ENCODE data around the gene FOXO3. TPM values are rescaled to one million over a fixed set of nuclear protein-coding genes. Genes with fewer than 3 reads are reported as not detected.

Gene FOXO3
- total RNA-seq, 1 donor from 2014 or later, result 16.8 TPM

DNA sequence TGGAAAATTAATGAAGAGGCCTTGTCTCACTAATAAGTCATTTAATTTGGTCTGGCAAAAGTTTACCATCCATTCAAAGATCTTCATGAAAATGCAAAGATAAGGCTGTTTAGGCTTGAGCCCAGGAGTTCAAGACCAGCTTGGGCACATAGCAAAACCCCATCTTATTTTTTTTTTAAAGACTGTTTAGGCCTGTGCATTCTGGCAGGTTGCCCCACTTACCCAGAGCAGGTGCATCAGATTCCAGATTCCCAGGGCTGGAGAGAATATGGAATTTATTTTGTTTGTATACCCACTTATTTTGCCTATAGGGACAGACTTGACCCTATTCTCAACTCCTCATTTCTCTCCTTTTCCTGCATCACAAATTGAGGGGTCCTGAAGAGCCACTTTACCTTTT, 5.7 kb downstream of the FOXO3 start:
- TF ChIP-seq, protein P1, sequence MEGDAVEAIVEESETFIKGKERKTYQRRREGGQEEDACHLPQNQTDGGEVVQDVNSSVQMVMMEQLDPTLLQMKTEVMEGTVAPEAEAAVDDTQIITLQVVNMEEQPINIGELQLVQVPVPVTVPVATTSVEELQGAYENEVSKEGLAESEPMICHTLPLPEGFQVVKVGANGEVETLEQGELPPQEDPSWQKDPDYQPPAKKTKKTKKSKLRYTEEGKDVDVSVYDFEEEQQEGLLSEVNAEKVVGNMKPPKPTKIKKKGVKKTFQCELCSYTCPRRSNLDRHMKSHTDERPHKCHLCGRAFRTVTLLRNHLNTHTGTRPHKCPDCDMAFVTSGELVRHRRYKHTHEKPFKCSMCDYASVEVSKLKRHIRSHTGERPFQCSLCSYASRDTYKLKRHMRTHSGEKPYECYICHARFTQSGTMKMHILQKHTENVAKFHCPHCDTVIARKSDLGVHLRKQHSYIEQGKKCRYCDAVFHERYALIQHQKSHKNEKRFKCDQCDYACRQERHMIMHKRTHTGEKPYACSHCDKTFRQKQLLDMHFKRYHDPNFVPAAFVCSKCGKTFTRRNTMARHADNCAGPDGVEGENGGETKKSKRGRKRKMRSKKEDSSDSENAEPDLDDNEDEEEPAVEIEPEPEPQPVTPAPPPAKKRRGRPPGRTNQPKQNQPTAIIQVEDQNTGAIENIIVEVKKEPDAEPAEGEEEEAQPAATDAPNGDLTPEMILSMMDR (conservative IDR thresholded peaks at IDR 0.05; ENCODE audit: low read depth, low read length), result no peak
- DNase-seq (ENCODE audit: low read depth), result no peak
- H3K4me3 ChIP-seq (ENCODE audit: low read depth, low read length), result no peak overlapping the region

DNA sequence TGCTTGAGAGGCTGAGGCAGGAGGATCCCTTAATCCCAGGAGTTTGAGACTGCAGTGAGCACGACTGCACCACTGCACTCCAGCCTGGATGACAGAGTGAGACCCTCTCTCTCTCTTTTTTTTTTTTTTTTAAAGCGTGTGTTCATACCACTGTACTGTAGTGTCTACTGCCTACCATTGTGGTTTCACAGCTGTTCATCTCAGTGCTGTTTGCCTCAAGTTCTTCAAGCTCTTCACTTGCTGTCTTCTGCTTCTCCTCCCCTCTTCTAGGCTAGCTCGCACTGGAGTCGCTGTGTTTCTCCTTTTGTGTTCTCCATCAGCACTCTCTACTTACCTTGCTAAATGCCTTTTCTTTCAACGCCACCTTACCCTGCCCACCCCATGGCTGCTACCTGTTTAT, 7.4 kb downstream of the FOXO3 start:
- no peak overlapping the region for H3K4me3 ChIP-seq (ENCODE audit: low read depth, low read length)
- TF ChIP-seq, protein P1 (conservative IDR thresholded peaks at IDR 0.05; ENCODE audit: low read depth, low read length), result no peak
- no peak for DNase-seq (ENCODE audit: low read depth)

DNA sequence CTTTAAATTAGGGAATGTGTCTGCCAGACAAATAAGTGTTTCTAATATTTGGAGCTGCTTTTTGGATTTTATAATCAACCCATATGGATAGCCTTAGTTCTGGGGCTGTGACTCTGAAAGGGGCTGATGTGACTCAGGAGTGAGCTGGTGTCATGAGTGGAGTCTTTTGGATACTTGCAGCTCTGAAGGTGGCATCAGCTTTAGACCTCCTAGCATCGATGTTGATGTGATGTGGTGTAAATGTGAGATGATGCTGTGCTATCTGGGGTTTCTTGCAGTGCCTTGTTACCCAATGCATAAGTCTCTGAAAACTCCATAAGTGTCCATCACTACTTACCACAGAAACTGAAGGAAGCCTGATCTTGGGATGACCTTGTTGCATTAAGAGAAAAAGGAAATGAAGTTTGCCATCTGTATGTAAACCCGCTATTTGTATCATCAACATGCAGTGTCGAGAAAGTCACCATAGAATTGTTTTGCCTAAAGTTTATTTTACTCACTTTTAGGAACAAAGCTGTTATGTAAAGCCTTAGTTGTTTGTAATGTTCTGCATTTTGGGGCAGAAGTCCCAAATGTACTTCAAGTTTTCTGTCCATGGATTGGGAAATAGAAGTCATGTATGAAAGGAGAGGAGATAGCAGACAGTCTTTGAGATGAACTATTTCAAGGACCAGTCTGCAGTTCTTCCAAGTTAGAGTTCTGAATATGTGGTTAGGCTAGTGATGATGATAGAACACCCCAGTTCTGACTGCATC, 8.0 kb downstream of the FOXO3 start:
- DNase-seq (ENCODE audit: low read depth), result no peak
- H3K4me3 ChIP-seq (ENCODE audit: low read depth, low read length), result no peak overlapping the region
- TF ChIP-seq, protein P1 (conservative IDR thresholded peaks at IDR 0.05; ENCODE audit: low read depth, low read length), result no peak

DNA sequence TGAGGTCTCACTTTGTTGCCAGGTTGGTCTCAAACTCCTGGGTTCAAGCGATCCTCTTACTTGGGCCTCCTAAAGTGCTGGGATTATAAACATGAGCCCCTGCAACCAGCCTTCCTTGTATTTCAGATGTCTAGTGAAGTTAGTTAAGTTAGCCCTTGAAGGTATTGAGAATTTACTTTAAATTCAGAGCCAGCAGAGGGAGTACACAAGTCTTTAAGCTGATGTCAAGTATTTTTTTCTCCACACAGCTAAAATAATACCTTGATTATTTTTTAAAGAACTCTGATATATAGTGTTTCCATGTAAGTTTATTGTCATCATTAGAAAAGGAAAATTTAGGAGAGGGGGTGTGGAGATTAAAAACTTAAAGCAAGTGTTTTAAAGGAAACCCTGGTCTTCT, 9.8 kb downstream of the FOXO3 start:
- H3K4me3 ChIP-seq (ENCODE audit: low read depth, low read length), result no peak overlapping the region
- DNase-seq (ENCODE audit: low read depth), result no peak
- TF ChIP-seq, protein P1 (conservative IDR thresholded peaks at IDR 0.05; ENCODE audit: low read depth, low read length), result peak; percentile 27

DNA sequence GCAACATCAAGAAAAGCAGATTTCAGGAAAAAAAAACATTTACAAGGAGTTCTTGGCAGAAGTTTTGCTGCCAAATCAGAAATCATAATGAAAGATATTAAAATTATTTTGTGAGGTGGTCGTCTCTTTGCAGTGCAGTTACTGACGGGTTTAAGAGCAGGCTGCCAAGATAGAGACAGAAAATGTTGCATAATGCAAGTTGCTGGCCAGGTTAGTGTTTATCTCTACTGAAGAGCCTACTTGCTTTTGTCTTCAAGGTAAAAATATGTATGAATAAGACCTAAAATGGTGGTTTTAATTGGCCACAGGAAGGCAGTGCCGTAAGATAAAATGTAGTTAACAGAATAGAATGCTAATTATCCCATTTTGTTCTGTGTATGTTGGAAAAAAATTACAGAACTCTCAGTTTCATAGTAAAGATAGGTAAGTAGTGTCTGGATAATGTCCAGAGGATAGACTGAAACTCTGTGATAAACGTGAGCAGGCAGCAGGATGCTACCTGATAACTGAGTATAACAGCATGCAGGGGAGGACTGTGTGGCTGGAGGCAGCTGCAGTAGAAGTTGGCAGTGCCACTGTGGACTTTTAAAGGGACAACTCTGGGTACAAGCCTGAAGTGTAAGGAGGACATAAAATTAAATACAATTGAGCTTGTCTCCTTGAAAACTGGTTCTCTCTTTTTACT, 13.9 kb downstream of the FOXO3 start:
- H3K4me3 ChIP-seq (ENCODE audit: low read depth, low read length), result no peak overlapping the region
- TF ChIP-seq, protein P1 (conservative IDR thresholded peaks at IDR 0.05; ENCODE audit: low read depth, low read length), result no peak
- DNase-seq (ENCODE audit: low read depth), result no peak

DNA sequence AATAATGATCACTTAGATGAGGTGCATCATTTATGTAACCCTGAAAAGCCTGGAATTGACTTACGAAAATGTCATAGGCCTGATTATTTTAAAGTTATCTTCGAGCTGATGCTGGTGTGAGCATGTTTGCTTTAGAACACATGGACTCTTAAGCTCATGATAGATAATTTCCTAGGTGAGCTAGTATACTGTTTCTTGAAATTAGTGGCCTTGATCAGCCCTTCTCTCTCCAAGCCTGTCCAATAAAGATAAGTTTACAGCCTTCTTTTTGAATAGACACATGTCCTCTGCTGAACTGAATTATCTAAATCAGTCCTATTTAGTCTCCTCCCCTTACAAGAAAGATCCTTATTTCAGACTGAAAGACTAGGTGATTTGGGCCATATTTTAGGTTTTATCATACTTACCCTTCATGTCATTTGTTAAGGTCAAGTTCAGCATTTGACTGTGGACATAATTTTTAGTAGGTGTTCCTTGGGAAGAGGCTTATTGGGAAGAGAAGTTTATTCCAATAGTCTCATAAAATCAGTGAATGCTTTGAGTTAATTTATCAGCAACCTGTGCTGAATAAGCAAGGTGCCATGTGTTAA, 15.3 kb downstream of the FOXO3 start:
- DNase-seq (ENCODE audit: low read depth), result no peak
- TF ChIP-seq, protein P1 (conservative IDR thresholded peaks at IDR 0.05; ENCODE audit: low read depth, low read length), result no peak
- no peak overlapping the region for H3K4me3 ChIP-seq (ENCODE audit: low read depth, low read length)
